H1 (cell line): Measurements from ENCODE around the gene PHC1. TPM values are rescaled to one million over a fixed set of nuclear protein-coding genes. Genes with fewer than 3 reads are reported as not detected.
"Not testable (repeated sequence)": the region's sequence is repeated elsewhere in the genome, so short reads cannot be mapped to it uniquely, and the experiment has no call there.

Source experiments
- CTCF ChIA-PET: fragments of 300-600 bp; sonication (Branson Sonifier 250); formaldehyde crosslinking; loops from one replicate; lab custom pipeline; 2021; ENCODE audit not compliant: partially characterized antibody; lab: Charles Lee
- POLR2A ChIA-PET: fragments of 300-600 bp; sonication (Branson Sonifier 250); formaldehyde crosslinking; loops from one replicate; lab custom pipeline; 2021; ENCODE audit warnings: inconsistent platforms; ENCODE audit not compliant: partially characterized antibody; lab: Charles Lee
- DNase-seq, 2 experiments: peaks; one replicate each; pipeline versions ENCODE4 v3.0.0 to v3.0.0-alpha.2; 2010 to 2022; ENCODE audit warnings: low spot score in 2 of 2, low read depth in 1 of 2, mixed read lengths in 1 of 2
- FAIRE-seq: peaks from 2 replicates; lab custom pipeline; 2011; peaks lifted over from hg19 to GRCh38; lab: Jason Lieb, UNC
- H2AFZ ChIP-seq: 2 replicates; pipeline ENCODE4 v1.8.1; 2012; ENCODE audit warnings: low read length, inconsistent platforms
- H2AK5ac ChIP-seq: 2 replicates; pipeline ENCODE4 v1.6.1; 2013; ENCODE audit warnings: low read depth, low read length
- H2BK120ac ChIP-seq: replicated peaks from 2 replicates; pipeline ENCODE3; 2013; ENCODE audit warnings: low read depth, low read length, inconsistent platforms
- H2BK12ac ChIP-seq: 2 replicates; pipeline ENCODE4 v1.6.1; 2013; ENCODE audit warnings: low read depth, low read length
- H2BK15ac ChIP-seq: 2 replicates; pipeline ENCODE4 v1.6.1; 2013; ENCODE audit warnings: low read length
- H2BK20ac ChIP-seq: 2 replicates; pipeline ENCODE4 v1.6.1; 2013; ENCODE audit warnings: low read length
- H2BK5ac ChIP-seq: 2 replicates; pipeline ENCODE4 v1.6.1; 2013; ENCODE audit warnings: low read depth, low read length
- H3K14ac ChIP-seq: 2 replicates; pipeline ENCODE4 v1.6.1; 2013; ENCODE audit warnings: inconsistent platforms; ENCODE audit not compliant: insufficient read length
- H3K18ac ChIP-seq: 2 replicates; pipeline ENCODE4 v1.6.1; 2013; ENCODE audit warnings: low read length; ENCODE audit errors: extremely low read depth
- H3K23ac ChIP-seq: 2 replicates; pipeline ENCODE4 v1.6.1; 2013; ENCODE audit warnings: inconsistent platforms; ENCODE audit not compliant: insufficient read length
- H3K23me2 ChIP-seq: 2 replicates; pipeline ENCODE4 v1.6.1; 2013; ENCODE audit warnings: low read depth, low read length
- H3K27ac ChIP-seq: 2 replicates; pipeline ENCODE4 v1.6.1; 2011; ENCODE audit warnings: low read depth, low read length, inconsistent platforms
- H3K27me3 ChIP-seq, 4 experiments: replicated peaks in 1 of 4; 1 replicate in 1 of 4; 2 replicates in 3 of 4; pipeline versions ENCODE4 v1.6.1 to v1.8.1; 2011 to 2013; ENCODE audit warnings: low read length in 3 of 4, mild to moderate bottlenecking in 3 of 4, inconsistent platforms in 2 of 4, mixed read lengths in 2 of 4, moderate library complexity in 1 of 4; ENCODE audit not compliant: control insufficient read depth in 3 of 4, insufficient read depth in 3 of 4; ENCODE audit errors: extremely low read depth in 1 of 4
- H3K36me3 ChIP-seq, 4 experiments: 2 replicates each; pipeline versions ENCODE4 v1.6.1 to v1.8.1; 2011 to 2013; ENCODE audit warnings: mild to moderate bottlenecking in 4 of 4, low read length in 3 of 4, moderate library complexity in 2 of 4, control low read depth in 1 of 4, inconsistent platforms in 1 of 4; ENCODE audit not compliant: insufficient read depth in 4 of 4, control insufficient read depth in 2 of 4
- H3K4ac ChIP-seq: replicated peaks from 2 replicates; pipeline ENCODE3; 2013; ENCODE audit warnings: low read length, low read depth, mixed read lengths, inconsistent platforms; ENCODE audit not compliant: insufficient read length
- H3K4me1 ChIP-seq, 4 experiments: replicated peaks in 1 of 4; 1 replicate in 1 of 4; 2 replicates in 3 of 4; pipeline versions ENCODE4 v1.6.1 to v1.8.1; 2011 to 2013; ENCODE audit warnings: low read length in 3 of 4, inconsistent platforms in 2 of 4, mixed read lengths in 1 of 4; ENCODE audit not compliant: insufficient read depth in 4 of 4, control insufficient read depth in 3 of 4
- H3K4me2 ChIP-seq, 2 experiments: 2 replicates each; pipeline versions ENCODE4 v1.6.1 to v1.8.1; 2011 to 2013; ENCODE audit warnings: low read depth in 2 of 2, low read length in 2 of 2, control low read depth in 1 of 2, inconsistent platforms in 1 of 2, mild to moderate bottlenecking in 1 of 2; ENCODE audit not compliant: insufficient read depth in 1 of 2
- H3K4me3 ChIP-seq, 4 experiments: fragments of 200-600, 300-600 bp in 1 of 4; sonication (generic), shearing (Covaris generic), sonication (Bioruptor Twin) in 1 of 4; 2 replicates each; pipeline versions ENCODE4 v1.5.1 to v1.8.1; 2011 to 2016; ENCODE audit warnings: low read length in 4 of 4, low read depth in 3 of 4, control low read depth in 2 of 4, inconsistent platforms in 2 of 4, mild to moderate bottlenecking in 2 of 4, mixed read lengths in 1 of 4, moderate library complexity in 1 of 4; ENCODE audit not compliant: insufficient read depth in 2 of 4; ENCODE audit errors: extremely low read depth in 1 of 4
- H3K56ac ChIP-seq: replicated peaks from 2 replicates; pipeline ENCODE3; 2013; ENCODE audit warnings: low read depth, mild to moderate bottlenecking, mixed read lengths, low read length, inconsistent platforms; ENCODE audit not compliant: insufficient read length
- H3K79me1 ChIP-seq: 2 replicates; pipeline ENCODE4 v1.6.1; 2013; ENCODE audit warnings: low read depth, low read length, control low read depth
- H3K79me2 ChIP-seq, 2 experiments: 2 replicates each; pipeline versions ENCODE4 v1.6.1 to v1.8.1; 2012 to 2013; ENCODE audit warnings: low read length in 2 of 2, mild to moderate bottlenecking in 2 of 2, inconsistent platforms in 1 of 2; ENCODE audit not compliant: insufficient read depth in 2 of 2, control insufficient read depth in 1 of 2
- H3K9ac ChIP-seq, 4 experiments: replicated peaks in 1 of 4; 1 replicate in 1 of 4; 2 replicates in 3 of 4; pipeline versions ENCODE4 v1.6.1 to v1.8.1; 2011 to 2013; ENCODE audit warnings: low read depth in 3 of 4, low read length in 3 of 4, control low read depth in 2 of 4, mild to moderate bottlenecking in 2 of 4, moderate library complexity in 2 of 4, inconsistent platforms in 1 of 4; ENCODE audit errors: extremely low read depth in 1 of 4
- H3K9me3 ChIP-seq, 2 experiments: 2 replicates each; pipeline versions ENCODE4 v1.6.1 to v1.8.1; 2012 to 2013; ENCODE audit warnings: mild to moderate bottlenecking in 2 of 2, moderate library complexity in 2 of 2, control low read depth in 1 of 2, inconsistent platforms in 1 of 2, low read depth in 1 of 2, low read length in 1 of 2, mixed read lengths in 1 of 2; ENCODE audit not compliant: insufficient read depth in 2 of 2
- H4K20me1 ChIP-seq, 2 experiments: replicated peaks in 1 of 2; 2 replicates each; pipeline versions ENCODE3 to v1.8.1; 2011 to 2013; ENCODE audit warnings: inconsistent platforms in 2 of 2, low read length in 2 of 2, mild to moderate bottlenecking in 1 of 2; ENCODE audit not compliant: insufficient read depth in 2 of 2, control insufficient read depth in 1 of 2
- H4K5ac ChIP-seq: 2 replicates; pipeline ENCODE4 v1.6.1; 2013; ENCODE audit warnings: low read length, low read depth, mixed read lengths, inconsistent platforms; ENCODE audit not compliant: insufficient read length
- H4K8ac ChIP-seq: 2 replicates; pipeline ENCODE4 v1.8.0; 2013; ENCODE audit warnings: mild to moderate bottlenecking, moderate library complexity, low read length, inconsistent platforms; ENCODE audit not compliant: insufficient read depth; ENCODE audit errors: extremely low read depth
- H4K91ac ChIP-seq: replicated peaks from 2 replicates; pipeline ENCODE3; 2013; ENCODE audit warnings: low read length, mixed read lengths, inconsistent platforms; ENCODE audit not compliant: insufficient read length
- RAD21 ChIP-seq, 2 experiments: IDR thresholded peaks in 1 of 2; conservative IDR thresholded peaks in 1 of 2; 2 replicates each; pipeline ENCODE4 v1.6.1; 2011; ENCODE audit warnings: low read depth in 2 of 2, low read length in 2 of 2, improper control_type of control experiment in 1 of 2, inconsistent platforms in 1 of 2, mild to moderate bottlenecking in 1 of 2, moderate library complexity in 1 of 2
- SIN3A ChIP-seq, 2 experiments: IDR thresholded peaks in 1 of 2; conservative IDR thresholded peaks in 1 of 2; 2 replicates each; pipeline ENCODE4 v1.6.1; 2011 to 2012; ENCODE audit warnings: low read length in 2 of 2, improper control_type of control experiment in 1 of 2, low read depth in 1 of 2, mild to moderate bottlenecking in 1 of 2
- WGBS, 2 experiments: shearing (Covaris generic) in 1 of 2; methylation state at CpG; one replicate each; pipeline versions ENCODE4 v1.1.6 to v1.1.7; 2013 to 2015; ENCODE audit warnings: low lambda C conversion rate in 2 of 2, mixed read lengths in 2 of 2, inconsistent platforms in 1 of 2, low coverage in 1 of 2, missing lambda C conversion rate in 1 of 2; ENCODE audit not compliant: insufficient replicate concordance in 2 of 2, insufficient coverage in 1 of 2, insufficient read length in 1 of 2; ENCODE audit errors: extremely low coverage in 1 of 2, missing lambda C conversion rate in 1 of 2; 5-methylcytosine and 5-hydroxymethylcytosine counted together
- long read RNA-seq, 2 experiments: library from RNA in 1 of 2; library from capped mRNA in 1 of 2; stranded (forward); transcript quantifications; one replicate each; pipeline ENCODE4 v2.0.0, GENCODE V29; 2021; ENCODE audit warnings: inconsistent platforms in 1 of 2
- polyA minus RNA-seq, 3 experiments: library from RNA; depleted of rRNA, polyadenylated mRNA; stranded (reverse); fragments of >200 nt; gene quantifications; 1 replicate in 2 of 3; 2 replicates in 1 of 3; pipeline ENCODE4 v1.2.3, GENCODE V29; 2011
- polyA plus RNA-seq, 7 experiments: library from polyadenylated mRNA; depleted of rRNA in 3 of 7; stranded (reverse) in 5 of 7; unstranded in 2 of 7; fragments of >200 nt in 5 of 7; fragments of 200-250 nt in 2 of 7; gene quantifications; 1 replicate in 5 of 7; 2 replicates in 1 of 7; 4 replicates in 1 of 7; pipeline versions ENCODE4 v1.2.1 to v1.2.3, GENCODE V29; 2011 to 2013; ENCODE audit warnings: missing spikeins in 2 of 7, mixed read lengths in 2 of 7
- total RNA-seq: library from RNA; stranded (reverse); fragmentation: NEBNext Ultra II Directional; extraction: Animal tissue kit (Norgen Biotek cat#: 25700); gene quantifications from 2 replicates; pipeline ENCODE4 v1.2.1, GENCODE V29; 2021
- TF ChIP-seq, protein P1 (sequence below): IDR thresholded peaks from 2 replicates; pipeline ENCODE4 v1.6.1; 2012; ENCODE audit warnings: low read length, inconsistent platforms

The PHC1 gene
- total RNA-seq (895 and 934 TPM in 2 replicates), polyA plus RNA-seq (2011; rRNA removed) (1,655 and 1,966 TPM in 2 replicates), polyA minus RNA-seq (2011; rRNA and poly(A)+ RNA removed) (658 and 938 TPM in 2 replicates)
- 1,167 TPM for polyA plus RNA-seq (2011; cell fraction: cytosol; rRNA removed)
- 4,031 TPM for polyA plus RNA-seq (2011; cell fraction: nucleus; rRNA removed)
- 523 to 757 TPM (median 649 TPM) in 4 replicates for polyA plus RNA-seq (2012, experiment 1 of 2)
- polyA plus RNA-seq (2012, experiment 2 of 2), result 232 TPM
- polyA plus RNA-seq (2013, experiment 1 of 2), result 1,106 TPM
- 1,034 TPM for polyA plus RNA-seq (2013, experiment 2 of 2)
- 651 TPM for polyA minus RNA-seq (2011; cell fraction: cytosol; rRNA and poly(A)+ RNA removed)
- polyA minus RNA-seq (2011; cell fraction: nucleus; rRNA and poly(A)+ RNA removed), result 450 TPM
- long read RNA-seq, experiment 1, transcript PHC1-214 (15 exons, 3,626 nt), result major isoform, 11 of 337 reads
- long read RNA-seq, experiment 1, partial matches to known transcripts, result 301 of 337 reads
- long read RNA-seq, experiment 1, other reads (novel, unspliced or antisense), result 25 of 337 reads
- long read RNA-seq, experiment 2, partial matches to known transcripts, result 57 of 70 reads
- long read RNA-seq, experiment 2, other reads (novel, unspliced or antisense), result 10 of 70 reads

DNA sequence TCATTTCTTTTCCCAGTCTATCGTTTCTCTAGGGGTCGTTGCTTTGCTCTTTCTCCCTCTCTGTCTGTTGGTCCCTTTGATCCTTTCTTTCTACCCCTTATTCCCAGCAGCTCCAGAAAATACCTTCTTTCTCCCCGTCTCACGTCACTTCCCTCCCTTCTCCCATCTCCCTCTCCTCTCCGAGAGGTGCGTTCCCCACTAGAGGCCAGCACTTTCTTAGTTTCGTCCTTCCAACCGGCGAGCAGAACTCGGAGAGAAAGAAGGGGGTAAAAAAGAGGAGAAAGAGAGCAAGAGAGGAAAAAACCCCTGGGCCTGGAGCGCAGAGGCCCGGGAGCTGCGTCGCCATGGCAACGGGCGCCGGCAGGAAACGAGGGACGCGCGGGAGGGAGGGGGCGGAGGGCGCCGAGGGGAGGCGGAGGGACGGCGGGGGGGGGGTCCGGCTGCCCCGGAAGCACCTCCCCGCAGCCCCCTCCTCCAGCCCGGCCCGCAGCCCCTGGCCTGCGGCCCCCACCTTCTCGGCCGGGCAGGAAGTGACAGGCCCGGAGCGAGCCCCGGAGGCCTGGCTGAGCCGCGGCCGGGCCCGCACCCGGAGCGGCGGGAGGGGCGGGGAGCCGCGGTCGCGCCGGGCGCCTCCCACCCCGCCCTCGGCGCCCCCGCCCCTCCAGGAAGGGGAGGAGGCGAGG lies at the start of gene PHC1:
Gene PHC1 (plus strand): TSS at position 477 of the 683 bp plus-strand sequence. CDS start 3,169 bp downstream, outside the sequence.
- not testable (repeated sequence) for H3K23me2 ChIP-seq, H3K23ac ChIP-seq, H3K79me1 ChIP-seq, H2BK15ac ChIP-seq, H3K9me3 ChIP-seq, H3K27me3 ChIP-seq, H2AFZ ChIP-seq, H4K8ac ChIP-seq
- Histone ChIP-seq H3K18ac (peak within 1 kb of the TSS; percentile 99), H3K4me2 (peak within 1 kb of the TSS; percentile 78 to 92), H3K4me1 (peaks cover 0 to 37% (median 14%) of the 10 kb centered on the region in 4 experiments; a peak in 5 of 7 replicates), H2BK120ac (peak within 1 kb of the TSS; percentile 93), H4K5ac (peak within 1 kb of the TSS; percentile 100), H4K91ac (peak within 1 kb of the TSS; percentile 96), H3K9ac (peak within 1 kb of the TSS; percentile 59 to 90 (median 83)), H3K27ac (peak within 1 kb of the TSS; percentile 89), H3K14ac (peak within 1 kb of the TSS; percentile 9), H3K4ac (peak within 1 kb of the TSS; percentile 96), H2AK5ac (0 out of 2 replicates have a peak within 1 kb of the TSS, but pooled peaks have one; percentile 18), H3K4me3 (peak within 1 kb of the TSS; percentile 91 to 99 (median 98)), H3K56ac (peak within 1 kb of the TSS; percentile 92), H2BK20ac (peak within 1 kb of the TSS; percentile 26; the same call in 1 of the 2 replicates), H2BK12ac (peak within 1 kb of the TSS; percentile 52; the same call in 1 of the 2 replicates), H4K20me1 (peaks cover 11 to 16% of the 10 kb centered on the region in 2 experiments), H3K36me3 (peaks cover 5 to 34% (median 13%) of the 10 kb centered on the region in 4 experiments; a peak in 7 of 8 replicates), H2BK5ac (peak within 1 kb of the TSS; percentile 98), H3K79me2 (peaks cover 34 to 47% of the 10 kb centered on the region in 2 experiments)
- FAIRE-seq (peak; percentile 48), DNase-seq (peak in 1 of 2 experiments; percentile 82)
- CTCF ChIA-PET, result interaction anchor here (0.9 to 2.0 kb wide), 4 partner anchors 8 to 216 kb away, joined by 3 to 8 read pairs (median 4); partner anchors contain the start of gene RIMKLB
- POLR2A ChIA-PET, result interaction anchor here (0.8 to 18.7 kb wide), 20 partner anchors 8 to 221 kb away, joined by 3 to 438 read pairs (median 5); partner anchors contain the start of genes M6PR and RIMKLB
- 0% methylated on average over 16 of the region's 57 CpGs; no CpG with 5 or more reads in 1 of the 2 experiments for WGBS, 2 experiments
- TF ChIP-seq, protein P1, sequence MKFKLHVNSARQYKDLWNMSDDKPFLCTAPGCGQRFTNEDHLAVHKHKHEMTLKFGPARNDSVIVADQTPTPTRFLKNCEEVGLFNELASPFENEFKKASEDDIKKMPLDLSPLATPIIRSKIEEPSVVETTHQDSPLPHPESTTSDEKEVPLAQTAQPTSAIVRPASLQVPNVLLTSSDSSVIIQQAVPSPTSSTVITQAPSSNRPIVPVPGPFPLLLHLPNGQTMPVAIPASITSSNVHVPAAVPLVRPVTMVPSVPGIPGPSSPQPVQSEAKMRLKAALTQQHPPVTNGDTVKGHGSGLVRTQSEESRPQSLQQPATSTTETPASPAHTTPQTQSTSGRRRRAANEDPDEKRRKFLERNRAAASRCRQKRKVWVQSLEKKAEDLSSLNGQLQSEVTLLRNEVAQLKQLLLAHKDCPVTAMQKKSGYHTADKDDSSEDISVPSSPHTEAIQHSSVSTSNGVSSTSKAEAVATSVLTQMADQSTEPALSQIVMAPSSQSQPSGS, result peak; percentile 48; the same call in 1 of the 2 replicates
- TF ChIP-seq SIN3A (conservative IDR thresholded peaks at IDR 0.05 in 1 of 2, IDR thresholded peaks at IDR 0.05 in 1 of 2; ENCODE audit: low read depth in 1 of 2, low read length in 2 of 2) (peak in 1 of 2 experiments; percentile 83; a peak in 1 of 4 replicates), RAD21 (IDR thresholded peaks at IDR 0.05 in 1 of 2, conservative IDR thresholded peaks at IDR 0.05 in 1 of 2; ENCODE audit: low read depth in 2 of 2, low read length in 2 of 2) (0 out of 4 replicates have a peak, but pooled peaks of 1 of the 2 experiments have one; percentile 11)
